ENCODE results near the gene MYRFL. TPM values are rescaled to one million over a fixed set of nuclear protein-coding genes. Genes with fewer than 3 reads are reported as not detected.

Gene MYRFL
- total RNA-seq, 1 experiment from 2014 or later: 0.57 TPM

DNA sequence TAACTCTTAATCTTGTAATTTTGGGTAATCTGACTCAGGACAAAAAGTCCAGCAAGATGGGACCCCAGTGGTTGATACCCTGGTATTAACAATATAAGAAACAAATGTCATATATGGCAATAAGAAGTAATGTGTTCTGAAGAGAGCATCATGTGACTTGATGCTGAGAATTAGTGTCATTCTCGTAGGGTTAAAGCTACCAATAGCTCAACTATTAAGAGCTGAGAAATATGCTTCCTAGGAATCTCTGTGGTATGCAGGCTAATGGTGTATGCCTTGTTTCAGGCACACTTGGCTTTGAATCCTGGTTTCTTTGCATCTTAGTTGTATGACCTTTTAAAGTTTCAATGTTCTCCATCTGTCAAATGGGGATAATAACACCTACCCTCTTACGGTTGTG, 9.1 kb downstream of the MYRFL start:
- WGBS (ENCODE audit: extremely low coverage, insufficient read length, low lambda C conversion rate): no CpG with 5 or more reads among the region's 2 CpGs
- H3K9me3 Mint-ChIP-seq: no peaks in the 10 kb centered on the region; a peak in 1 of 5 replicates

More for the DNA sequence above, 9.1 kb downstream of the MYRFL start:
- H3K27ac Mint-ChIP-seq: no peak overlapping the region
- no peak overlapping the region for H4K5ac ChIP-seq (ENCODE audit: insufficient read length, low read depth, low read length)
- no peak overlapping the region for H2AK5ac ChIP-seq (ENCODE audit: insufficient read length, low read length)
- H3K36me3 Mint-ChIP-seq (ENCODE audit: insufficient read depth in 1 of 3, low read depth in 3 of 3): no peaks in the 10 kb centered on the region
- no peaks in the 10 kb centered on the region for H3K27me3 ChIP-seq (ENCODE audit: insufficient read depth, low read length)
- no peak overlapping the region for H3K27ac ChIP-seq (ENCODE audit: insufficient read length, low read depth, low read length)
- no peak overlapping the region for H3K18ac ChIP-seq (ENCODE audit: insufficient read length, low read depth, low read length)
- no peak overlapping the region for H2AFZ ChIP-seq (ENCODE audit: low read length)
- H3K4me1 ChIP-seq (ENCODE audit: insufficient read depth, low read length): no peaks in the 10 kb centered on the region
- no peaks in the 10 kb centered on the region; the same call in 1 of the 2 replicates for H3K27me3 Mint-ChIP-seq (ENCODE audit: low read depth)
- H3K9me3 ChIP-seq (ENCODE audit: control insufficient read depth, low read depth, low read length): no peaks in the 10 kb centered on the region
- H3K14ac ChIP-seq (ENCODE audit: insufficient read depth, low read length): no peak overlapping the region
- TF ChIP-seq, protein P1, sequence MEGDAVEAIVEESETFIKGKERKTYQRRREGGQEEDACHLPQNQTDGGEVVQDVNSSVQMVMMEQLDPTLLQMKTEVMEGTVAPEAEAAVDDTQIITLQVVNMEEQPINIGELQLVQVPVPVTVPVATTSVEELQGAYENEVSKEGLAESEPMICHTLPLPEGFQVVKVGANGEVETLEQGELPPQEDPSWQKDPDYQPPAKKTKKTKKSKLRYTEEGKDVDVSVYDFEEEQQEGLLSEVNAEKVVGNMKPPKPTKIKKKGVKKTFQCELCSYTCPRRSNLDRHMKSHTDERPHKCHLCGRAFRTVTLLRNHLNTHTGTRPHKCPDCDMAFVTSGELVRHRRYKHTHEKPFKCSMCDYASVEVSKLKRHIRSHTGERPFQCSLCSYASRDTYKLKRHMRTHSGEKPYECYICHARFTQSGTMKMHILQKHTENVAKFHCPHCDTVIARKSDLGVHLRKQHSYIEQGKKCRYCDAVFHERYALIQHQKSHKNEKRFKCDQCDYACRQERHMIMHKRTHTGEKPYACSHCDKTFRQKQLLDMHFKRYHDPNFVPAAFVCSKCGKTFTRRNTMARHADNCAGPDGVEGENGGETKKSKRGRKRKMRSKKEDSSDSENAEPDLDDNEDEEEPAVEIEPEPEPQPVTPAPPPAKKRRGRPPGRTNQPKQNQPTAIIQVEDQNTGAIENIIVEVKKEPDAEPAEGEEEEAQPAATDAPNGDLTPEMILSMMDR (conservative IDR thresholded peaks at IDR 0.05): no peak
- H4K91ac ChIP-seq (ENCODE audit: insufficient read length, low read depth, low read length): no peak overlapping the region
- H2BK120ac ChIP-seq (ENCODE audit: low read depth, low read length, poor library complexity, severe bottlenecking): no peak overlapping the region
- H3K23me2 ChIP-seq (ENCODE audit: insufficient read length, low read depth, low read length, poor library complexity, severe bottlenecking): no peaks in the 10 kb centered on the region
- no peak overlapping the region for H3T11ph ChIP-seq (ENCODE audit: low read length)
- H2BK20ac ChIP-seq (ENCODE audit: low read depth, low read length, poor library complexity, severe bottlenecking): no peak overlapping the region
- H3K9ac ChIP-seq (ENCODE audit: extremely low read depth, insufficient read length, low read length): no peak overlapping the region
- no peak overlapping the region for H2BK12ac ChIP-seq (ENCODE audit: insufficient read length, low read depth, low read length)
- H3K4ac ChIP-seq (ENCODE audit: low read depth, low read length): no peak overlapping the region
- H3K4me2 ChIP-seq (ENCODE audit: insufficient read depth, insufficient read length, low read length): no peak overlapping the region
- no peak overlapping the region for H2BK15ac ChIP-seq (ENCODE audit: low read depth, low read length)
- H2BK5ac ChIP-seq (ENCODE audit: insufficient read length, low read length): no peak overlapping the region
- no peak overlapping the region for H3K23ac ChIP-seq (ENCODE audit: insufficient read length, low read depth, low read length)
- H3K79me2 ChIP-seq (ENCODE audit: insufficient read depth, low read length): no peaks in the 10 kb centered on the region
- no peaks in the 10 kb centered on the region for H3K79me1 ChIP-seq (ENCODE audit: insufficient read depth, low read depth, low read length, poor library complexity, severe bottlenecking)
- no peak for DNase-seq
- H3K4me1 Mint-ChIP-seq: peaks cover 3% of the 10 kb centered on the region in 2 experiments; a peak in 3 of 4 replicates
- no peaks in the 10 kb centered on the region for H4K20me1 ChIP-seq (ENCODE audit: control insufficient read depth, insufficient read depth, insufficient read length)
- H3K4me3 Mint-ChIP-seq: no peak overlapping the region
- H3K56ac ChIP-seq (ENCODE audit: insufficient read length, low read depth, low read length): no peak overlapping the region
- no peak overlapping the region for H4K8ac ChIP-seq (replicated peaks; ENCODE audit: insufficient read length, low read depth, low read length)
